Stomach (tissue), 9 donors: ENCODE measurements around the gene NEK10. TPM values are rescaled to one million over a fixed set of nuclear protein-coding genes. Genes with fewer than 3 reads are reported as not detected.
"Not testable (repeated sequence)": the region's sequence is repeated elsewhere in the genome, so short reads cannot be mapped to it uniquely, and the experiment has no call there.

Experiments used
- DNase-seq, 2 donors: peaks; one replicate each; pipeline versions ENCODE4 v3.0.0 to v3.0.0-alpha.2; 2013 to 2019
- H3K27ac ChIP-seq, 5 donors: fragments of 200-600 bp in 4 of 5; sonication (generic) in 4 of 5; one replicate each; pipeline ENCODE4 v1.5.1; 2013 to 2019; ENCODE audit warnings: mild to moderate bottlenecking in 1 of 5, moderate library complexity in 1 of 5
- H3K27me3 ChIP-seq, 3 donors: fragments of 200-600 bp; sonication (generic); one replicate each; pipeline ENCODE4 v1.5.1; 2017 to 2019; ENCODE audit warnings: mixed run types in 1 of 3
- H3K36me3 ChIP-seq, 4 donors: fragments of 200-600 bp; sonication (generic); 1 replicate in 3 of 4; 2 replicates in 1 of 4; pipeline ENCODE4 v1.5.1; 2016 to 2019
- H3K4me1 ChIP-seq, 4 donors: fragments of 200-600 bp; sonication (generic); one replicate each; pipeline ENCODE4 v1.5.1; 2016 to 2019
- H3K4me3 ChIP-seq, 4 donors: fragments of 200-600 bp; sonication (generic) in 3 of 4; one replicate each; pipeline ENCODE4 v1.5.1; 2016 to 2019; ENCODE audit warnings: mild to moderate bottlenecking in 1 of 4
- H3K9me3 ChIP-seq, 4 donors: fragments of 200-600 bp; sonication (generic); one replicate each; pipeline ENCODE4 v1.5.1; 2016 to 2019
- EP300 ChIP-seq: sonication (generic); formaldehyde crosslinking; IDR thresholded peaks from one replicate; pipeline ENCODE4 v1.6.1; 2017; ENCODE audit warnings: antibody characterized with exemption
- POLR2A ChIP-seq, 4 donors: fragments of 450-650 bp; IDR thresholded peaks; one replicate each; pipeline ENCODE4 v1.6.1; 2016; ENCODE audit warnings: antibody characterized with exemption in 4 of 4, control low read depth in 2 of 4, mild to moderate bottlenecking in 1 of 4, moderate library complexity in 1 of 4
- POLR2AphosphoS5 ChIP-seq, 3 donors: sonication (generic); formaldehyde crosslinking; IDR thresholded peaks; one replicate each; pipeline ENCODE4 v1.6.1; 2016; ENCODE audit warnings: antibody characterized with exemption in 3 of 3
- WGBS, 5 donors: extraction: QIAGEN DNeasy Blood & Tissue Kit in 3 of 5; methylation state at CpG; one replicate each; pipeline versions ENCODE4 v1.1.5 to v1.1.7; 2013 to 2018; 5-methylcytosine and 5-hydroxymethylcytosine counted together
- intact Hi-C: fragments of 100-400 bp; cut with DNase I; formaldehyde crosslinking; loops from one replicate; pipeline ENCODE4 v1.15.1; 2023; ENCODE audit warnings: low total_unique reads
- polyA plus RNA-seq, 3 donors: library from polyadenylated mRNA; stranded (reverse); fragments of 200-250 nt; gene quantifications; one replicate each; pipeline ENCODE4 v1.2.3, GENCODE V29; 2013
- total RNA-seq, 5 donors: library from RNA; depleted of rRNA; stranded (reverse); fragments of >200 nt; gene quantifications; one replicate each; pipeline versions ENCODE4 v1.1.0 to v1.2.3, GENCODE V29; 2014 to 2016
- TF ChIP-seq, protein P1 (sequence below), 7 experiments: fragments of 450-650 bp in 4 of 7; fragments of 200-600 bp in 3 of 7; sonication (generic) in 3 of 7; IDR thresholded peaks; one replicate each; pipeline ENCODE4 v1.5.1; 2016 to 2019; ENCODE audit warnings: antibody characterized with exemption in 7 of 7, control low read depth in 2 of 7, mild to moderate bottlenecking in 1 of 7
- donor health status: healthy with polysubstance abuse.
- donor health status: Bipolar disorder and iron deficiency.
- donor health status: healthy.

The NEK10 gene
- total and polyA plus RNA-seq, 8 donors, result 0.61 to 14.3 (median 1.2) TPM; not detected in 3

DNA sequence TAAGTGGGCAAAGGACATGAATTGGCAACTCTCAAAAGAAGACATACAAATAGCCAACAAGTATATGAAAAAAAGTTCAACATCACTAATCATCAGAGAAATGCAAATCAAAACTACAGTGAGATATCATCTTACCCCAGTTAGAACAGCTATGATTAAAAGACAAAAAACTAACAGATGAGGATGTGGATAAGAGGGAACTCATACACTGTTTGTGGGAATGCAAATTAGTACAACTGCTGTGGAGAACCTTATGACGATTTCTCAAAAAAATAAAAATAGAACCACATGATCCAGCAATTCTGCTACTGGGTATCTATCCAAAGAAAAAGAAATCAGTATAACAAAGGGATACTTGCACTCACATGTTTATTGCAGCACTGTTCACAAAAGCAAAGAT, 28.6 kb downstream of the NEK10 start:
- peaks cover 0 to 3% (median 0%) of the 10 kb centered on the region in 4 donors for H3K9me3 ChIP-seq
- H3K36me3 ChIP-seq, result no peaks in the 10 kb centered on the region
- H3K27ac ChIP-seq, result no peak overlapping the region
- H3K27me3 ChIP-seq, result no peaks in the 10 kb centered on the region
- H3K4me3 ChIP-seq, result no peak overlapping the region
- TF ChIP-seq POLR2A (IDR thresholded peaks at IDR 0.05) (no peak), EP300 (no peak), POLR2AphosphoS5 (IDR thresholded peaks at IDR 0.05) (no peak)
- TF ChIP-seq, protein P1, sequence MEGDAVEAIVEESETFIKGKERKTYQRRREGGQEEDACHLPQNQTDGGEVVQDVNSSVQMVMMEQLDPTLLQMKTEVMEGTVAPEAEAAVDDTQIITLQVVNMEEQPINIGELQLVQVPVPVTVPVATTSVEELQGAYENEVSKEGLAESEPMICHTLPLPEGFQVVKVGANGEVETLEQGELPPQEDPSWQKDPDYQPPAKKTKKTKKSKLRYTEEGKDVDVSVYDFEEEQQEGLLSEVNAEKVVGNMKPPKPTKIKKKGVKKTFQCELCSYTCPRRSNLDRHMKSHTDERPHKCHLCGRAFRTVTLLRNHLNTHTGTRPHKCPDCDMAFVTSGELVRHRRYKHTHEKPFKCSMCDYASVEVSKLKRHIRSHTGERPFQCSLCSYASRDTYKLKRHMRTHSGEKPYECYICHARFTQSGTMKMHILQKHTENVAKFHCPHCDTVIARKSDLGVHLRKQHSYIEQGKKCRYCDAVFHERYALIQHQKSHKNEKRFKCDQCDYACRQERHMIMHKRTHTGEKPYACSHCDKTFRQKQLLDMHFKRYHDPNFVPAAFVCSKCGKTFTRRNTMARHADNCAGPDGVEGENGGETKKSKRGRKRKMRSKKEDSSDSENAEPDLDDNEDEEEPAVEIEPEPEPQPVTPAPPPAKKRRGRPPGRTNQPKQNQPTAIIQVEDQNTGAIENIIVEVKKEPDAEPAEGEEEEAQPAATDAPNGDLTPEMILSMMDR (IDR thresholded peaks at IDR 0.05), result no peak
- WGBS, 5 donors, result 53 to 90% (median 73%) methylated on average over 1 of the region's 1 CpG
- no peaks in the 10 kb centered on the region for H3K4me1 ChIP-seq
- intact Hi-C loops, result no loop called here
- DNase-seq, result no peak

DNA sequence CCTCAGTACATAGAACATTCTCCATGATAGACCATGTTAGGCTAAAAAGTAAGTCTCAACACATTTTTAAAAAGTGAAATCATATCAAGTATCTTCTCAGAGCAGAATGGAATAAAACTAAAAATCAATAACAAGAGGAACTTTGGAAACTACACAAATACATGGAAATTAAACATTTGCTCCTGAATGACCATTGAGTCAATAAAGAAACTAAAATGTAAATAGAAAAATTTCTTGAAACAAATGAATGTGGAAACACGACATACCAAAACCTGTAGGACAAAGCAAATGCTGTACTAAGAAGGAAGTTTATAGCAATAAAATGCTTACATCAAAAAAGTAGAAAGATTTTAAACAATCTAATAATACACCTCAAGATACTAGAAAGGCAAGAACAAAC, 33.6 kb downstream of the NEK10 start:
- Histone ChIP-seq H3K27me3 (no peaks in the 10 kb centered on the region), H3K4me1 (no peaks in the 10 kb centered on the region), H3K36me3 (no peaks in the 10 kb centered on the region), H3K4me3 (no peak overlapping the region), H3K27ac (no peak overlapping the region), H3K9me3 (peaks cover 0 to 3% (median 0%) of the 10 kb centered on the region in 4 donors)
- TF ChIP-seq, protein P1 (IDR thresholded peaks at IDR 0.05), result no peak
- TF ChIP-seq EP300, result no peak
- no peak for TF ChIP-seq POLR2A (IDR thresholded peaks at IDR 0.05)
- TF ChIP-seq POLR2AphosphoS5 (IDR thresholded peaks at IDR 0.05), result no peak
- intact Hi-C loops, result no loop called here
- 30 to 55% (median 42%) methylated on average over 1 of the region's 1 CpG for WGBS, 5 donors
- DNase-seq, result no peak

DNA sequence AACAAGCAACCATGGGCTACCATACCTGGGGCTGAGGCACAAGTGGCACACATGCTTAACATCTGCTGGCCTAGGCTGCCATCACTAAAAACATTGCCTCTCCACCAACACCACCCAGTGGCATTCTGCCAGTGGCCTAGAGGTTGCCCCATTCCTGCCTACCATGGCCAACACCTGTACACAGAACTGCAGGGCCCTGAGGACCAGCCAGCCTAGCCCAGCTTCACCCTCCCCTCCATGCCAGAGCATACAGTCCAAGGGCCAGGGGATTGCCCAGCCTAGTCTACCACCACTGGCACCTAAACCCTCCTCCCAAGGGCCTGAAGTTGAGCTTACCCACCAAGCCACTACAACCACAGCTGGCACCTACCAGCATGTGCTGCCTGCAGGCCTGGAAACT, 35.3 kb downstream of the NEK10 start:
- DNase-seq, result no peak
- TF ChIP-seq POLR2AphosphoS5 (IDR thresholded peaks at IDR 0.05) (no peak), POLR2A (IDR thresholded peaks at IDR 0.05) (no peak), EP300 (no peak)
- TF ChIP-seq, protein P1 (IDR thresholded peaks at IDR 0.05), result no peak
- H3K4me1 ChIP-seq, result no peaks in the 10 kb centered on the region
- no peak overlapping the region for H3K27ac ChIP-seq
- no peaks in the 10 kb centered on the region for H3K36me3 ChIP-seq
- H3K27me3 ChIP-seq, result no peaks in the 10 kb centered on the region
- H3K9me3 ChIP-seq, result no peaks in the 10 kb centered on the region
- H3K4me3 ChIP-seq, result no peak overlapping the region
- intact Hi-C loops, result no loop called here

DNA sequence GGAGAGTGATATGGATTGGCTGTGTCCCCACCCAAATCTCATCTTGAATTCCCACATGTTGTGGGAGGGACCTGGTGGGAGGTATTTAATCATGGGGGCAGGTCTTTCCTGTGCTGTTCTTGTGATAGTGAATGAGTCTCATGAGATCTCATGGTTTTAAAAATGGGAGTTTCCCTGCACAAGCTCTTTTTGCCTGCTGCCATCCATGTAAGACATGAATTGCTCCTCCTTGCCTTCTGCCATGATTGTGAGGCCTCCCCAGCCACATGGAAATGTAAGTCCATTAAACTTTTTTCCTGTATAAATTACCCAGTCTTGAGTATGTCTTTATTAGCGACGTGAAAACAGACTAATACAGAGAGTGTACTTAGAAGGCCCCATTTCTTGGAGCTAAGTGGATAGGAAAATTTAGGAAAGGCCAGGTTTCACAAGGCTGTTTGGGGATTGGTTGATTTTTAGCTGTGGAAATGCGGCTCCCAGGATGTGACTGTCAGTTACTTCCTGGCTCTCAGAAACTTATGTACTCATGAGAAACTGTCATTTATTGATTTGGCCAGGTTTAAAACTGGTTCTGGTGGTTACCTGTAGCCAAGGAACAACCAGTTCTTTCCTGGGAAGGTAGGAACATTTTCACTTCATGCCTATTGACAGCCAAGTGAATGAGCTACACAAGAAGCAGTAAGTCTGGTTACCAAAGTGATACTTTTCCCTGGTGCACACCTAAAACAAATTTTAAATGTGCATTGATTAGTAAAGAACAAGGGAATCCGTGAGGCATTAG, 40.0 kb downstream of the NEK10 start:
- H3K36me3 ChIP-seq, result not testable (repeated sequence)

More for the DNA sequence above, 40.0 kb downstream of the NEK10 start:
- intact Hi-C loops, H3K27me3 ChIP-seq, H3K4me3 ChIP-seq, H3K9me3 ChIP-seq, DNase-seq, H3K27ac ChIP-seq: not testable (repeated sequence)
- 93 to 97% (median 95%) methylated on average over 4 of the region's 4 CpGs for WGBS, 5 donors
- peaks cover 0 to 17% (median 14%) of the 10 kb centered on the region in 4 donors for H3K4me1 ChIP-seq
